ENCODE results near the gene GCN1.

GRCh38 chr12:120229487-120230325, 35.2 kb upstream of the GCN1 start:
- no peak for TF ChIP-seq CTCF (conservative IDR thresholded peaks at IDR 0.05; ENCODE audit: low read depth, low read length)
- no peak for TF ChIP-seq EZH2 (IDR thresholded peaks at IDR 0.05; ENCODE audit: low read length, unreplicated experiment)

Data from PC-3 (cell line).